GM21528 (cell line): Measurements from ENCODE around the gene YJU2.
"Not testable (repeated sequence)": the region's sequence is repeated elsewhere in the genome, so short reads cannot be mapped to it uniquely, and the experiment has no call there.

ENCODE experiments used
- ATAC-seq: cut with Tn5 transposase; IDR thresholded peaks from one replicate; pipeline ENCODE4 v1.9.1; 2021; ENCODE audit warnings: mild to moderate bottlenecking, moderate library complexity; ENCODE audit not compliant: unreplicated experiment, low FRiP score

YJU2 gene

DNA sequence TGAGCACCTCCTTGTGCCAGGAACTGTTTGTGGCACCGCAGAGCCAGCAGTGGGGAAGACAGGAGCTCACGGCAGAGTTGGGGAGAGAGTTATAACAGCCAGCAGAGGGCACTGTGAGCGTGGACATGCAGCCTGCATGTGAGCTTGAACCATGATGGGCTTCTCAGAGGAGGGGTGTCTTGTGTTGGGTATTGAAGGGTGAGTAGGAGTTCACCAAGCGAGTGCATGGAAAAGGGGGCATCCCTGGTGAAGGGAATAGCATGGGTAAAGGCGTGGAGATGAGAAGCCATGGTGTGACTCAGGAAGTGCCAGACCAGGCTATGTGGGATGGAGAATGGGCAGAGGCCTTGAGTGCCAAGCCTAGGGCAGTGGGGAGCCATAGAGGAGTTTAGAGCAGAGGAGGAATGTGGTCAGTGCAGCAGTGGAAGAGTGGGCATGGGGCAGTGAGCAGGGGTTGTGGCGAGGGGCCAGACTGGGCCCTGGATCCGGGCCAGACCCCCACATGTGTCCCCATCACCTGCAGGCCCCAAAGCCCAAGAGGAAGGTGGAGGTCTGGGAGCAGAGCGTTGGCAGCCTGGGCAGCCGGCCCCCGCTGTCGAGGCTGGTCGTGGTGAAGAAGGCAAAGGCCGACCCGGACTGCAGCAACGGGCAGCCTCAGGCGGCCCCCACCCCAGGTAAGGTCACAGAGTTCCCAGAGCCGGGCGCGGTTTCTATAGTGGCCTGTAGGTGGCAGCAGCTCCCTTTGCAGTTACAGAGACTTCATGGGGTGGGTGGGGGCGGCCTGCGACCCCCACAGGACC is 20.4 kb downstream of the YJU2 start:
- no peak for ATAC-seq

GRCh38 chr19:4267901-4268815 is 21.3 kb downstream of the YJU2 start:
- no peak for ATAC-seq

GRCh38 chr19:4268816-4269430 is 22.0 kb downstream of the YJU2 start:
- ATAC-seq, result no peak

- ATAC-seq, result no peak
These were observed 26.0 kb downstream of the YJU2 start for GRCh38 chr19:4272894-4273293.

DNA sequence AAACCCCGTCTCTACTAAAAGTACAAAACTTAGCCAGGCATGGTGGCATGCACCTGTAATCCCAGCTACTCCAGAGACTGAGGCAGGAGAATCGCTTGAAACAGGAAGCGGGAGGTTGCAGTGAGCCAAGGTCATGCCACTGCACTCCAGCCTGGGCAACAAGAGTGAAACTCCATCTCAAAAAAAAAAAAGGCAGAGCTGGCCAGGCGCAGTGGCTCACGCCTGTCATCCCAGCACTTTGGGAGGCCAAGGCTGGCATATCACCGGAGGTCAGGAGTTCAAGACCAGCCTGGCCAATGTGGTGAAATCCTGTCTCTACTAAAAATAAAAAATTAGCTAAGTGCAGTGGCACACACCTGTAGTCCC is 27.4 kb downstream of the YJU2 start:
- not testable (repeated sequence) for ATAC-seq

GRCh38 chr19:4277191-4277696 is 30.4 kb downstream of the YJU2 start:
- no peak for ATAC-seq

- ATAC-seq, result no peak
These were observed 31.1 kb downstream of the YJU2 start for GRCh38 chr19:4278010-4278409.

GRCh38 chr19:4278419-4279266 is 31.8 kb downstream of the YJU2 start, which contains the start of gene SHD:
TSS of gene SHD (plus strand) at chr19:4279266. CDS start at chr19:4280064, 798 bp downstream.
- ATAC-seq, result no peak

DNA sequence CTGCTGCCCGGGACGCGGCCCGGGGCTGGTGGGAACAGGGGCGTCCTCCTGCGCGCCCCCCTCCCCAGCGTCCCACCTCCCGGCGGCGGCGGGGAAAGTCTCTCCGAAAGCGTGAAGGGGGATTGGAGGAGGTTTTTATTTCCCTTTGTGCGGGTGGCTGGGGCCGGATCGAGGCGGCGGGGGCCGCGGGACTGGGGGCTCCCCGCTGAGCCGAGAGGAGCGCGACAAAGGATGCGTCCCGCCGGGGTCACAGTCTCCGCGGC is 32.3 kb downstream of the YJU2 start:
- ATAC-seq, result no peak

DNA sequence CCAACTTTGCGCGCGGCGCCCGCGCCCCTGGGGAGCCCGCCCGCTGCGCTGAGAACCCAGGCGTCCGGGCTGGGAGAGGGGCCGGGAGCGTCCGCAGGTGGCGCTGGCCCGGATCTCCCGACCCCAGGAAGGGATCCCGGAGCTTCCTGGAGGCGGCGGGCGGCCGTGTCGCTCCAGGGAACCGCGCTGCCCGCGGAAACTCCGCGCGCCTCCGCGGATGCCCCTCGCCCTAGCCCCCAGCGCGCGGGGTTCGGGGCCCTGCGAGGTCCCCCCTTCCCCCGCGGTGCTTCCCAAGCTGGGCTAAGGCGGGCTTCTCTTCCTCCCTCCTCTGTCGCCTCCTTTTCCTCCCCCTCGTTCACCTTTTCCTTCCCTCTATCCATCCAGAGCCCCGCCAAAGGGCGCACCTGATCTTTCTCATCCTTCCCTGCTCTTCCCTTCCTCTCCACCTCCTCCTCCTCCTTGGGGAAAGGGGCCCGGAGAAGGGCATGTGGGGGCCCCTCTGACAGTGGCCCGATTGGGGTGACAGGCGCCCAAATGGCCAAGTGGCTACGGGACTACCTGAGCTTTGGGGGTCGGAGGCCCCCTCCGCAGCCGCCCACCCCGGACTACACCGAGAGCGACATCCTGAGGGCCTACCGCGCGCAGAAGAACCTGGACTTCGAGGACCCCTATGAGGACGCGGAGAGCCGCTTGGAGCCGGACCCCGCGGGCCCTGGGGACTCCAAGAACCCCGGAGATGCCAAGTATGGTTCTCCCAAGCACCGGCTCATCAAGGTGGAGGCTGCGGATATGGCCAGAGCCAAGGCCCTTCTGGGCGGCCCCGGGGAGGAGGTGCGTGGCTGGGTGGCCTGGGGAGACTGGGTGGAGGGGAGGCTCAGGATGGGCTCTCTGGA is 32.9 kb downstream of the YJU2 start:
- ATAC-seq, result no peak

- ATAC-seq, result no peak
These were observed 37.5 kb downstream of the YJU2 start for GRCh38 chr19:4284176-4284958.

GRCh38 chr19:4284974-4285373 is 38.1 kb downstream of the YJU2 start:
- ATAC-seq, result no peak

- not testable (repeated sequence) for ATAC-seq
These were observed 39.3 kb downstream of the YJU2 start for GRCh38 chr19:4286141-4286540.

DNA sequence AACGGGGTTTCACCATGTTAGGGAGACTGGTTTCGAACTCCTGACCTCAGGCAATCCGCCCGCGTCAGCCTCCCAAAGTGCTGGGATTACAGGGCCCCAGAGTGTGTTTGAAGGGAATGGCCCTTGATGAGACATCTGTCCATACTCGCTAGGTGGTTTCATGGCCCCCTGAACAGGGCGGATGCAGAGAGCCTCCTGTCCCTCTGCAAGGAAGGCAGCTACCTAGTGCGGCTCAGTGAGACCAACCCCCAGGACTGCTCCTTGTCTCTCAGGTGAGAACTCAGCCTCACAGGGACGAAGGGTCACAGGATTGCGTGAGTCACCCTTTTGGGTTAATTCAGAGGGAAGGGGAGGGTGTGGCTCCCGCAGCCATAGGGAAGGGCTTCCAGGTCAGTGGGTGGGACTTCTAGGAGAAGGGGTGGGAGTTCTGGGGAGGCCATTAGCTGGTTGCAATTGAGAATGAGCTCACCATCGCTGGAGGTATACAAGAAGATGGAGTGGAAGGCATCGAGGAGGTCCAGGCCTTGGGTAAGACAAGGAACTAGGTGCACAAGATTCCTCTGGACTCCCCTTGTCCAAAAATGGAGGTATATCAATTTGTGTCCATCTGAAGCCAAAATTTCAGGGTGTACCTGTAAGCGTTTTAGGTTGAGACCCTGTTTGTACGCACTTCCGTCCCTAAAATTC is 41.4 kb downstream of the YJU2 start:
- no peak for ATAC-seq

DNA sequence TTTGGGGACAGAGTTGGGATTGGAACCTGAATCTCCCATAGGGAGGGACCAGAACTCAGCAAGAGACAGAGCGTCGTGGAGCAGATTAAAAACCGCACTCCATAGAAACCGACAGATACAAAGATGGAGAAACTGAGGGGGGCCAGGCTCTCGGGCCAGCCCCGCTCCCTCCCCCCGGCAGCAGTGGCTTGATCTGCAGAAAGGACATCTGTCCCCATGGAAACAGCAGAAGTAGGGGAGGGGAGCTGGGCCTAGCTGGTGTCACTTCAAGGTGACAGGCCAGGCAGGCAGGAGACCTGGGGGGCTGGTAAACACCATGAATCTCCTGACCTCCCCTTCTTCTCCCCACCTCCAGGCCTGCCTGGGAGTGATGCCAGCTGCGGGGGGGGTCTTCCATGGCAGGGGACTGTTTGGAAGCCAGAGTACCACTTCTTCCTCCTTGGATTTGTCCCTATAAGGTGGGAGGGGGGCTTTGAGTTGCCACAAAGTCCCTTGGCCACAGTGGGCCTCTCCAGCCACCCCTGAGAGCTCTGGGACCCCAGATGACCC is 44.4 kb downstream of the YJU2 start:
- ATAC-seq, result no peak

DNA sequence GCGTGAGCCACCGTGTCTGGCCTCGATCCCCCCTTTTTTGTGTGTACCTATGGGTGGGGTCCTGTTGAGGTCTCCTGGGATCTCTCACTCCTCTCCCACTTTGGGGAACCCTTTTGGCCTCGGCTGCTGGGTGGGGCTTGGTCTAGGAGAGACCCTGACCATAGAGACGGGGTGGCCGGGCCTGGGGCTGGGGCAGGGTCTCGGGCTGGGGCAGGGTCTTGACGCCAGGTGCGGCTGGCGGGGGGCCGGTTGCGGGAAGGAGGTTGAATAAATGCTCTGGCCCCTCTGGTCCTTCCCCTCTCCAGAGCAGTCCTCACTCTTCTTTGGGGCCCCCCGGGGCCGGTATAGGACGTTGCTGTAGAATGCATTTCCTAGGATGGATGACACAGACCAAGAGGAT is 45.6 kb downstream of the YJU2 start:
- no peak for ATAC-seq

- ATAC-seq, result no peak
These were observed 47.5 kb downstream of the YJU2 start for GRCh38 chr19:4294389-4294788.
